HG02943 (cell line): ENCODE data around the gene ARID3C.
A peak's percentile ranks its signal among the peaks of the same experiment; 100 is the strongest.

Experiments used
- ATAC-seq: cut with Tn5 transposase; IDR thresholded peaks from one replicate; pipeline ENCODE4 v1.9.1; 2021; ENCODE audit warnings: mild to moderate bottlenecking, low read depth, moderate library complexity; ENCODE audit not compliant: unreplicated experiment

ARID3C gene

GRCh38 chr9:34628656-34629490 is at the start of gene ARID3C:
ARID3C (minus strand) TSS chr9:34629066; CDS start chr9:34628014, 1,052 bp downstream.
- ATAC-seq = no peak

DNA sequence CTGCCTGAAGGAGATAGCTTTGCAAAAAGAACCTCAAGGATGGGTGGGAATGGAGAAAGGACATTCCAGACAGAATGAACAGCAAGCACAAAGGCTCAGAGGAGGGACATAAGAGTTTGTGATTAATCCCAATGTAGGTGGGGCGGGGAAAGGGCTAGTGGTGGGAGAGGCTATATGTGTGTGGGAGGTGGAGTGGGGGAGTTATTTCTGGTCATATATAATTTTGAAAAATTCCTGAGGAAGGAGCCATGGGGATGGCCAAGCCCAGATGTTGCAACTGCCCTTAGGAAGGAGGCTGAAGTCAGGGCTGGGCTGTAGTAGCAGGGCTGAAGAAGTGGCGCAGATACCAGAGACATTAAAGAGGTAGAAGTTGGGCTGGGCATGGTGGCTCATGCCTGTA is 47.0 kb upstream of the ARID3C start:
- ATAC-seq = no peak

DNA sequence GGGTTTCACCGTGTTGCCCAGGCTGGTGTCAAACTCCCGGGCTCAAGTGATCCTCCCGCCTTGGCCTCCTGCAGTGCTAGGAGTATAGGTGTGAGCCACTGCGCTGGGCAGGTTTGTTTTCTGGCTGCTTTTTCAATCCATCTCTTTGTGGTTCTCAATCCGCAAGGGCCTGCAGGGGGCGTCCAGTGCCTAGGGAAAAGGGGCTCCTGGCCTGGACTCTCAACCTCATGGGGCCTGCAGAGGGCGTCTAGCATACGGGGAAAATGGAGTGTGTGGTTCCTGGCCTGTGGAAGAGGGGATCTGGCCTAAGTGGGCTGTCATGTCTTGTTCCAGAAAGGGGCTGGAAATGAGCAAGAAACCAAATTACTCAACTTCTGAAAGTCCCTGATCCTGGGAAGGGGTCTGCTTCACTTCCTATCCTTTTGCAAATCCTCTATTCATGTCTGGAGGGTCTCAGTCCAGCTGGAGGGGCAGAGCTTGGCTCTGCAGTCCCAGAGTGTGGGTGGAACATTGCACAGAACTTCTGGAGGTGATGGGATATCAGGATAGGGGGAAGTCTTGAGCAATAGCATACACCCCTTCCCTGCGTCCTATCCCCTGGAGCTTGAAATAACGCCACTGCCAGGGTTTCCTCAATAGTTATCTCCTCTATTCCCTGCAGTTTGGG is 46.3 kb upstream of the ARID3C start:
- ATAC-seq = no peak

DNA sequence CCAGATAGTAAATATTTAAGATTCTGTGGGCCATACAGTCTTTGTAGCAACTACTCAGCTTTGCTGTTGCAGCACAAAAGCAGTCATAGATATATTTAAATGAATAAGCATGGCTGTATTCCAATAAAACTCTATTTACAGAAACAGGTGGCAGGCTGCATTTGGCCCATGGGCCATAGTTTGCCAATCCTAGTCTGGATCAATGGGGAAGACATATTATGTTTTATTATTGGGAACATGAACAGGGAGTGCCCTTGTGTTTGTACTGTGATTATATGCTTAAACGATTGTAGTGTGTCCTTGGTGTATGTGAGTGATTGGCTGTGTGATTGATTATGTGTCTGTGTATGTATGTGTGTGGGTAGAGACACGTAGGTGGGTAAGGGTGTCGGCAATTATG is 45.6 kb upstream of the ARID3C start:
- no peak for ATAC-seq

- no peak for ATAC-seq
Measured at GRCh38 chr9:34671307-34671706, 42.4 kb upstream of the ARID3C start.

- ATAC-seq = no peak
Measured at GRCh38 chr9:34669809-34670562, 41.1 kb upstream of the ARID3C start.

- ATAC-seq = peak; percentile 69
Measured at GRCh38 chr9:34665381-34666250, 36.8 kb upstream of the ARID3C start.

DNA sequence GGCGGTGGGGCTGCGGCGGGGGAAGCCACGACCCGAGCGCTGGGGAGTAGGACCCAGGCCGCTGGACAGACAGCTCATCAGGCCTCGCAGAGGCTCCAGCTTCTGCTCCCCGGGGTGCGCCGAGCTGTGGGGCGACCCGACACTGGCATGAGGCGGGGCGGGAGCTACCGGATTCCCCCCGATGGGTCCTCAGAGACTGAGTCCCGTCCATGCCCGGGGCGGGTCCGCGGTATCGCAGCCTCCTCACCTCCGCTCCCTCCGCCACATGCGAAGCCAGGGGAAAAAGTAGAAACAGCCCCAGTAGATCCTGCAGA is 36.2 kb upstream of the ARID3C start:
- ATAC-seq = peak; percentile 14

DNA sequence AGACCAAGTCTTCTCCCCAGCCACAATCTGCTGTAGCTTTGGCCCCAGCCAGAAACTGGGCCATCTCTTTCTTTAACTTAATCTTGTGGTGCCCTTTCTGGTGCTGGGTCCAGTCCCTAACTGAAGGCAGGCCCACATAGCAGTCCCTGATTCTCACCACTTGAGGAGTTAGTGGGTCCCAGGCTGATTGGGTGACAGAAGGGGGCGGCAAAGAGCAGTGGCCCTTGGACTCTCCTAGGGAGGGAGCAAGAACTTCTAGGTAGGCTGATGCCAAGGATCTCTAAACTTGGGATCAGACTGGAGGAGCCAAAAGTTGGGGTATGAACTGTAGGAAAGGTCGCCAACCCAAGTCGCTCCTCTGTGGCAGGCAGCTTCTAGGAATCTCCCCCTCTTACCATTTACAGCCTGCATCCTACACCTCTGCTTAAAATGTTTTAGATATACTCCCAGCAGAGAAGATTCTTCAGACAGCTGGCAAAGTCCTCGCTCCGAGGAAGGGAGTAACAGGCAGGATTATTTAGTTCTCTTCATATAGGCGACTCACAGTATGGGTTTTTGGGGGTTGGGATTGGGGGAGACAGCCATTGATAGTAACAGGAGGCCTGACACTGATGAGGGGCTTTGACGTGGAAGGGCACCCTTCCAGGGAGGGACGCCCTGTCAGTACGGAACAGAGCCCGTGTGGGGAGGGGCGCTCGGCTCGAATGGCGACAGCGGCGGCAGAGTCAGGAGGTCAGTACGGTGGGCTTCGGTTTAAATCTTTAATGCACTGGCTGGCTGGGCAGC is 35.6 kb upstream of the ARID3C start:
- no peak for ATAC-seq

DNA sequence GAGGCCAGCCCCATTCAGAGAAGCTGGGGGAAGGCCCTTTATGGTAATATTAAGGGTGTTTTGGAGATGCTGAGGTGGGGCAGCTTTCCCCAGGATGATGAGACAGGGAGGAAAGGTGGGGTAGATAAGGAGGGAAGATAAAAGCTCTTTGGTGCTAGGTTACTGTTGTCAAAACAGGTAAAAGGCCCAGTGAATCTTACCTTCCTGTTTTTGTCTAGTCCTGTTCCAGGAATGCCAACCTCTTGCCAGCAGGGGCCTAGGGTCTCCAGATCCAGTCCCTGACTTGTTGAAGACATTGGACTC is 34.4 kb upstream of the ARID3C start:
- no peak for ATAC-seq

DNA sequence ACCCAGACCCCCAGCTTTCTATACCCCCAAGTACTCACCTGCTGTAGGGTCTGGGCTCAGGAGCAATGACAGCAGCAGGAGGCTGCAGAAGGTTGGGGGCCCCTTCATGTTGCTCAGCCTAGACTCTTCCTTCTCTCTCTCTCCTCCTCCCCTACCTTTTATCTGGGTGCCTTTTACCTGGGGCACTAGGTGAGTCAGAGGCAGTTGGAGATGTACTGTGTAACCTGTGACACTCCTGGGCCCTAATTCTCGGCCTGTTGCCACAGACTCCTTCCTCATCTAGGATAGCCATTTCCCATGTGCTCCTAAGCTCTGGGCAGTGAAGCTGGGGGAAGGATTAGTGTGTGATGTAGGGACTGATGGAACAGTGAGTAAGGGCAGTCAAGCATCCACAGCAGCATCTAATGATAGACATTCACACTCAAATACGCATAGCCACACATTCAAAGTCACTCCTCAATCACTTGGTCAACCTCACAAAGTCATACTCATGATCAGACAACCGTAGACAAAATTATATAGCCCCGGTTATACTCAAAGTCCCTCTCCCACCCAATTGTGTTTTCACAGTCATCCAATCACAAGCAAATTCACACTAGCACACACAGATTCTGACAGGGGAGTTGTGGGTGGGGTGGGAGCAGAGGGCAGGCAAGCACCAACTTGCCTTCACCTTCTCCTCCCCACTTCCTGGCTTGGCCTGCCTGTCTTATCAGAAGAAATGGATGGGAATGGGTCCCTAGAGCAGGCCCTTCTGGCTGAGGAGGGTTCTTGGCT is 33.8 kb upstream of the ARID3C start, which contains the start of gene CCL27:
Gene CCL27 (minus strand): TSS at position 132 of the 777 bp plus-strand sequence. CDS start 24 bp downstream, at position 108.
- ATAC-seq = no peak

DNA sequence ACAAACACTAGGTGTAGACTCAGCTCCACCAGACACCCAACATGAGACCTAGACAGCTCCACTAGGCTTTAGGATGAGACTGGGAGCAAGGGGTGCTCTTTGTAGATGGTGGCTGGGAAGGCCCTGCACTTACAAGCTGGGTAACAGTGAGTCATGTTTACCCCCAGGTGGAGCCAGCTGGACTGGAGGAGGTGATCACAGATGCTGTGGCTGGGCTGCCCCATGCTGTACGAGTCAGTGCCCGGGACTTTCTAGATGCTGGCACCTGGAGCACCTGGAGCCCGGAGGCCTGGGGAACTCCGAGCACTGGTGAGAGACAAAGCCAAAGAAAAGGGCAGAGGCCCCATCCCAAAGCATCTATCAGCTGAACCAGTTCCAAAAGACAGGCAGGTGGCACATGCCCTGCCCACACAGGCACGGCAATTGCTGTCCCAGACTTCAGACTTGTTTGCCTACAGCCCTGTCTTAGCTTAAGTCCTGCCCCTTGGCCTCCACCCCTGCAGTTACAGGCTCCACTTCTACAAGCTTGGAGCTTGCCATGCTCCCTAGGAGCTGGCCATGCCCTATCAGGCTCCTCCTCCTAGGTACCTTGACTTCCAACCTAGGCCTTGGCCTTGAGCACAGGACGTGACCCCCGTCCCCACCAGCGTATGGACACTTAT is 30.9 kb upstream of the ARID3C start:
- ATAC-seq = no peak

DNA sequence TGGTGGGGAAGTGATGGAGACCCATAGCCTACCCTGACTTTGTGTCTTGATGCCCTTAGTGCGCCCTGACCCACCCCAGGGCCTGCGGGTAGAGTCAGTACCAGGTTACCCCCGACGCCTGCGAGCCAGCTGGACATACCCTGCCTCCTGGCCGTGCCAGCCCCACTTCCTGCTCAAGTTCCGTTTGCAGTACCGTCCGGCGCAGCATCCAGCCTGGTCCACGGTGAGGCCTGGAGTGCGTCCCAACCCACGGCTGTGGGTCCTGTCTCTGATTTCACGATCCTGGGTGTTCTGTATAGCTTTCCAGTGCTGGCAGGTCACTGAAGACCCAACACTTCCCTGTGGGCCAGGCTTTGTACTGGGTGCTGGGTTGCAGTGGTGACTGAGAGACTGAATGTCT is 29.6 kb upstream of the ARID3C start:
- no peak for ATAC-seq

- ATAC-seq = no peak
Measured at GRCh38 chr9:34656992-34657391, 28.1 kb upstream of the ARID3C start.

- ATAC-seq = no peak
Measured at GRCh38 chr9:34655394-34655793, 26.5 kb upstream of the ARID3C start.

DNA sequence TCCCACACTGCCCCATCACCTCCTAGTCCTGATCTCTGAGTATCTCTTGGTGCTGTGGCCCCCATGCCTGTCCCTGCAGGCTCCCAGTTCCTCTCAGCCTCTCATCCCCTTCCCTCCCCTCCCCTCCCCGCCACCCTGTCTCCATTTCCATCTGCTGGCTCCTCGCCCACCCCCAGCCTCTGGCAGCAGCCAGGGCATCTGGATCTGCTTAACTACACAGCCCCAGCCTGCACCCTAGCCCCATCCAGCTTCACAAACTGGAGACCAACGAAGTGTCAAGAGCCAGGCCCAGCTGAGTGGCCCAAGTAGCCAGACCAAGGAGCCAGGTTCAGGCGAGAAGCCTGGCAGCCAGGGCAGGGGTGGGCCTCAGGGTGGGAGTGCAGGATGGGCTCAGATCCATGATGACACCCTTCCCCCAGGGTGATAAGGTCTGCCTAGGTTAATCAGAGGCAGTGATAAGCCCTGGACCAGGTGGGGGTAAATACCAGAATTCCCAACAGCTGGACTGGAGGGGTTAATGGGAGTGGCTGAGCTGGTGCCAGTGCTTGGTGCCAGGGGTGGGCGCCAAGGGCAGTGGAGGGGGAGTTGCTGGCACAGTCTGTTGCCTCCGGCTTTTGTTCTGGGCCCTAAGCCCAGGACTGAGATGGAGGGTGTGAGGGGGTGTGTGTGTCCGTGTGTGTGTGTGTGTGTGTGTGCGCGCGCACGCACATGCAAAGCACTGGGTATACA is 25.6 kb upstream of the ARID3C start:
- no peak for ATAC-seq

DNA sequence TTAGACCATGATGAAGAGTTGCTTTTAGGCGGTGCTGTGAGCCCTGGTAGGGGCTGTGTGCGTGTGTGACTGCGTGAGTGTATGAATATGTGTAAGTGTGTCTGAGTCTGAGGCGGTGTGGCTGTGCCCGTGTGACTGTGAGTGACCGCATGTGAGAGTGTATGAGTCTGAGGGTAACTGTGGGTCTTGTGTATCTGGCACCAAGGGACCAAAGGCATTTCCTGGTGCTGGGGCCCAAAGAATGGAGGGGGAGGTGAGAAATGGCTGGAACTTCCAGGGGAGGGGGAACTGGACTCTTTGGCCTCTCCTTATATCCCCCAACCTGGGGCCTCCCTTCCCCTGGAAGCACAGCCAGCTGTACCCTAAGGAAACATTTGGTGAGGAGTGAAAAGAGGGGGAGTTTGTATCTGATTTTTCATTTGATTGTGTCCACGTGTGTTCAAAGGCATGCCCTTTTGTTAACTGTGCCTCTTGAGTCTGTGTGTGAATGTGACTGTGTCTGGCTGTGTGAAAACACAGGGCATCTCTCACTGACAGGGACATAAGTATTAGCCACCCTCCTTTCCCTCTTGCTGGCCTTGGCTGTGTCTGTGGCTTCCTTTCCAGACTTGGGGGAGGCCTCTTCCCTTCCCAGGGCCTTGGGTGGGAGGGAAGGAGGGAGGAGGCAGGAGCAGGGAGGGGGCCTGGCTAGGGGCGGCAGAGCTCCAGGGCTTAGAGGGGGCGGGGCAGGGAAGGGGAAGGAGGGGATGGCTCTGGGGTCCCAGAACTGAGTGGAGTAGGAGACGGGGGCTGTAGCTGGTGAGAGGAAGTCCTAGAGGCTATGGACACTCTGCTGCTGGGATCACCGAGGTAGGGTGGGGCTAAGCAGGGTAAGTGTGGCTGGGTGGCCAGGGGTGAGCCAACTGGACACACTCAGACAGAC is 24.5 kb upstream of the ARID3C start:
- no peak for ATAC-seq
